Measurements from ENCODE around the gene MIB2. TPM values are rescaled to one million over a fixed set of nuclear protein-coding genes. Genes with fewer than 3 reads are reported as not detected.
"Not testable (repeated sequence)": the region's sequence is repeated elsewhere in the genome, so short reads cannot be mapped to it uniquely, and the experiment has no call there.

Gene MIB2
- total RNA-seq, 2 experiments from 2014 or later, result 27.6 to 31.7 TPM

GRCh38 chr1:1664941-1665814 lies 49.9 kb downstream of the MIB2 start:
- H3K4me1 Mint-ChIP-seq (ENCODE audit: low read depth), result peaks cover 3% of the 10 kb centered on the region
- H3K27me3 Mint-ChIP-seq (ENCODE audit: low read depth), result no peaks in the 10 kb centered on the region
- H3K9me3 Mint-ChIP-seq, result no peaks in the 10 kb centered on the region
- no peak overlapping the region for H3K4me3 Mint-ChIP-seq
- DNase-seq, result no peak
- H3K36me3 Mint-ChIP-seq (ENCODE audit: low read depth), result peaks cover 3% of the 10 kb centered on the region
- no peak overlapping the region for H3K27ac Mint-ChIP-seq
- intact Hi-C loops (cut with micrococcal nuclease), result no loop called here
- CTCF ChIA-PET, result interaction anchor here (1.3 to 1.7 kb wide), 2 partner anchors 13 to 106 kb away, joined by 3 to 9 read pairs; no protein-coding TSS in a partner anchor

- H3K9me3 Mint-ChIP-seq, result no peaks in the 10 kb centered on the region
- no peak overlapping the region for H3K4me3 Mint-ChIP-seq
- CTCF ChIA-PET, result interaction anchor here (1.3 to 1.7 kb wide), 2 partner anchors 12 to 107 kb away, joined by 3 to 9 read pairs; no protein-coding TSS in a partner anchor
- DNase-seq, result peak; percentile 31
- H3K27ac Mint-ChIP-seq, result no peak overlapping the region
- no peaks in the 10 kb centered on the region for H3K27me3 Mint-ChIP-seq (ENCODE audit: low read depth)
- intact Hi-C loops (cut with micrococcal nuclease), result no loop called here
- H3K4me1 Mint-ChIP-seq (ENCODE audit: low read depth), result peaks cover 3% of the 10 kb centered on the region
- H3K36me3 Mint-ChIP-seq (ENCODE audit: low read depth), result peaks cover 3% of the 10 kb centered on the region
These were observed 50.5 kb downstream of the MIB2 start for GRCh38 chr1:1665815-1666251.

- Mint-ChIP-seq H3K27me3 (ENCODE audit: low read depth) (no peaks in the 10 kb centered on the region), H3K36me3 (ENCODE audit: low read depth) (peaks cover 3% of the 10 kb centered on the region), H3K4me1 (ENCODE audit: low read depth) (peaks cover 3% of the 10 kb centered on the region), H3K4me3 (no peak overlapping the region), H3K9me3 (no peaks in the 10 kb centered on the region), H3K27ac (no peak overlapping the region)
- DNase-seq, result no peak
- intact Hi-C loops (cut with micrococcal nuclease), result no loop called here
- CTCF ChIA-PET, result interaction anchor here (1.7 kb wide), 1 partner anchor 12 kb away, joined by 9 read pairs; no protein-coding TSS in a partner anchor
These were observed 51.2 kb downstream of the MIB2 start for GRCh38 chr1:1666526-1666925.

GRCh38 chr1:1669468-1670440 lies 54.5 kb downstream of the MIB2 start:
- no peak overlapping the region for H3K27ac Mint-ChIP-seq

GRCh38 chr1:1670866-1671265 lies 55.6 kb downstream of the MIB2 start:
- Mint-ChIP-seq H3K9me3 (no peaks in the 10 kb centered on the region), H3K36me3 (ENCODE audit: low read depth) (peaks cover 5% of the 10 kb centered on the region), H3K4me1 (ENCODE audit: low read depth) (no peaks in the 10 kb centered on the region), H3K27me3 (ENCODE audit: low read depth) (no peaks in the 10 kb centered on the region), H3K4me3 (no peak overlapping the region), H3K27ac (no peak overlapping the region)
- intact Hi-C loops (cut with micrococcal nuclease), result no loop called here
- CTCF ChIA-PET, result no interaction called here
- no peak for DNase-seq

More at GRCh38 chr1:1669468-1670440, 54.5 kb downstream of the MIB2 start:
- DNase-seq, result no peak
- Mint-ChIP-seq H3K4me3 (no peak overlapping the region), H3K27me3 (ENCODE audit: low read depth) (no peaks in the 10 kb centered on the region), H3K9me3 (no peaks in the 10 kb centered on the region), H3K36me3 (ENCODE audit: low read depth) (peaks cover 5% of the 10 kb centered on the region), H3K4me1 (ENCODE audit: low read depth) (no peaks in the 10 kb centered on the region)
- CTCF ChIA-PET, result interaction anchor here (0.7 kb wide), 1 partner anchor 622 kb away, joined by 3 read pairs; no protein-coding TSS in a partner anchor
- intact Hi-C loops (cut with micrococcal nuclease), result no loop called here

- Mint-ChIP-seq H3K4me1 (ENCODE audit: low read depth) (no peaks in the 10 kb centered on the region), H3K27ac (no peak overlapping the region)
These were observed 56.2 kb downstream of the MIB2 start for GRCh38 chr1:1671365-1672119.

GRCh38 chr1:1672181-1672965 lies 57.1 kb downstream of the MIB2 start:
- no peak for DNase-seq
- H3K4me3 Mint-ChIP-seq, result no peak overlapping the region
- no peaks in the 10 kb centered on the region for H3K9me3 Mint-ChIP-seq
- intact Hi-C loops (cut with micrococcal nuclease), result no loop called here
- H3K4me1 Mint-ChIP-seq (ENCODE audit: low read depth), result peaks cover 2% of the 10 kb centered on the region
- H3K27ac Mint-ChIP-seq, result no peak overlapping the region
- CTCF ChIA-PET, result no interaction called here
- no peaks in the 10 kb centered on the region for H3K27me3 Mint-ChIP-seq (ENCODE audit: low read depth)
- H3K36me3 Mint-ChIP-seq (ENCODE audit: low read depth), result peaks cover 4% of the 10 kb centered on the region

More at GRCh38 chr1:1671365-1672119, 56.2 kb downstream of the MIB2 start:
- DNase-seq, result no peak
- intact Hi-C loops (cut with micrococcal nuclease), result no loop called here
- Mint-ChIP-seq H3K9me3 (no peaks in the 10 kb centered on the region), H3K4me3 (no peak overlapping the region), H3K36me3 (ENCODE audit: low read depth) (peaks cover 5% of the 10 kb centered on the region), H3K27me3 (ENCODE audit: low read depth) (no peaks in the 10 kb centered on the region)
- CTCF ChIA-PET, result no interaction called here

GRCh38 chr1:1674806-1675205 lies 59.5 kb downstream of the MIB2 start:
- CTCF ChIA-PET; H3K9me3 Mint-ChIP-seq; H3K4me3 Mint-ChIP-seq; H3K27me3 Mint-ChIP-seq (ENCODE audit: low read depth); intact Hi-C loops (cut with micrococcal nuclease); H3K36me3 Mint-ChIP-seq (ENCODE audit: low read depth); H3K27ac Mint-ChIP-seq; DNase-seq: not testable (repeated sequence)
- H3K4me1 Mint-ChIP-seq (ENCODE audit: low read depth), result peaks cover 22% of the 10 kb centered on the region

- DNase-seq; H3K9me3 Mint-ChIP-seq; H3K36me3 Mint-ChIP-seq (ENCODE audit: low read depth); intact Hi-C loops (cut with micrococcal nuclease); CTCF ChIA-PET; H3K4me3 Mint-ChIP-seq; H3K27me3 Mint-ChIP-seq (ENCODE audit: low read depth); H3K27ac Mint-ChIP-seq: not testable (repeated sequence)
- peaks cover 22% of the 10 kb centered on the region for H3K4me1 Mint-ChIP-seq (ENCODE audit: low read depth)
These were observed 59.9 kb downstream of the MIB2 start for GRCh38 chr1:1675218-1675617.

GRCh38 chr1:1676087-1676486 lies 60.8 kb downstream of the MIB2 start:
- CTCF ChIA-PET; intact Hi-C loops (cut with micrococcal nuclease); H3K36me3 Mint-ChIP-seq (ENCODE audit: low read depth); H3K27me3 Mint-ChIP-seq (ENCODE audit: low read depth); DNase-seq; H3K9me3 Mint-ChIP-seq; H3K27ac Mint-ChIP-seq; H3K4me3 Mint-ChIP-seq: not testable (repeated sequence)
- H3K4me1 Mint-ChIP-seq (ENCODE audit: low read depth), result peaks cover 22% of the 10 kb centered on the region

Measured in activated naive CD4-positive, alpha-beta T cell treated with anti-CD3 and anti-CD28 coated beads for 36 hours (primary cell).